HTERT RPE-1 (cell line): ENCODE data around the gene BTK.
"Not testable (repeated sequence)": the region's sequence is repeated elsewhere in the genome, so short reads cannot be mapped to it uniquely, and the experiment has no call there.

Experiments used
- in situ Hi-C: fragments of 300-500 bp; cut with MboI; formaldehyde crosslinking; loops from 4 replicates; pipeline ENCODE4 v1.14.3; 2020; ENCODE audit warnings: low sequenced_read_pairs

The BTK gene

DNA sequence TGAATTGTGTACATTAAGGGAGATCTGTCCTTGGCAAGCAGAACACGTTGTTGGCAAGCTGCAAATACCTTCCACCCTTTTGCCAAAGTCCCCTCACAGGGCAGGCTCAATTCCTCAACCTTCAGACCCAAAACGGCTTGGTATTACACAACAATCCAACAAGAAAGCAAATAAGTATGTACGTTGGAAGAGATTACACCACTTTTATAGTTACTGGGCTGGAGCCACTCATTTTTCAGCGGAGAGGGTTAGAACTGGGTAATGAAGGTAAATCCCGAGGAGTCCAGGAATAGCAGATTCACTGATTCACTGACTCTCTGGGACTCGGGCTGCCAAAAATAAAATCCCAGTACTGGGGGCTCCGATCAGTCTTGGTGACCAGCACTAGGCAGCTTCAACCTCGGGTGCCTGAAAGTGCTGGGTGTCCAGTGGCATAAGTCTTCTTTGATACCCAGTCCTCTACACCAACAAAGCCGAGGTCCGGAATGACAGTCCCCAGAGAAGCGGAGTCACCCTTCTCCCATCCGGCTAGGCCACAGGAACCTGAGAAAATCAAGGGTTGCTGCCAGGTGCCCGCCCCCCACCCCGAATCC is 38.0 kb downstream of the BTK start:
- in situ Hi-C loops: no loop called here

DNA sequence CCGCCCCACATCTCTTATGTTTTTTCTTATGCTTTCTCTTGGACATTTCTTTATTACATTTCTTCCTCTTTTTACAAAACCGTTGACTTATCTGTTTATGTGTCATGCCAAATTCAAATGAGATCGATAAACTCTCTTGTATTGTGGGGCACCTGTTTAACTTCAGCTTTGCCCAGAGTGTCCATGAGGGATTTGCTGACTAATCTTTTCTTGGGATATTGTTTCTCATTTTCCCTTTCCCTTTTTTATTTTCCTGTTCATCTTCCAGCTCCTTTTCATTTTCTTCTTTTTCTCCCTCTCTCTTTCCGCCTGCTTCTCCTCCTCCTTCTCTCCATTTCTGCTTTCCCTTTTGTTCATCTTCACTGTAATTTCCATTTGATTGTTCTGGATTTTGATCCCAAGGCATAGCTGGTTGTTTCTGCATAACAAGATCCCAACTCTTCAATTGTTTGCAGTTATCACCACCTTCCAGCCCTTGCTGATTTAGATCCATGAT is 48.2 kb downstream of the BTK start:
- in situ Hi-C loops: no loop called here

DNA sequence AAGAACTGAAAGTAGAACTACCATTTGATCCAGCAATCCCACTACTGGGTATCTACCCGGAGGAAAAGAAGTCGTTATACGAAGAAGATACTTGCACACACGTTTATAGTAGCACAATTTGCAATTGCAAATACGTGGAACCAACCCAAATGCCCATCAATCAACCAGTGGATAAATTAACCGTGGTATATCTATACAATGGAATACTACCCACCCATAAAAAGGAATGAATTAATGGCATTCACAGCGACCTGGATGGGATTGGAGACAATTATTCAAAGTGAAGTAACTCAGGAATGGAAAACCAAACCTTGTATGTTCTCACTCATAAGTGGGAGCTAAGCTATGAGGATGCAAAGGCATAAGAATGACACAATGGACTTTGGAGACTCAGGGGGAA is 51.7 kb downstream of the BTK start:
- in situ Hi-C loops: not testable (repeated sequence)

DNA sequence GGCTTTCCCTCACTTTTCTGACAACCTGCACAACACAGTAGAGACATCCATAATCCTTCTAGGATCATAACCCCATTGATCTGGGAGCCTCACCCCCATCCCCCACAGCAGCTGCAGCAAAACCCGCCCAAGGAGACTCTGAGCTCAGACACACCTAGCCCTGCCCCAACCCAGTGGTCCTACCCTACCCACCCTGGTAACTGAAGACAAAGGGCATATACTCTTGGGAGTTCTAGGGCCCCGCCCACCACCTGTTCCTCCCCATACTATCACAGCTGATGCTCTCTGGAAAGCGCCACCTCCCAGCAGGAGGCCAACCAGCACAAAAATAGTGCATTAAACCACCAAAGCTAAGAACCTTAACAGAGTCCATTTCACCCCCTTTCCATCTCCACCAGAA is 59.4 kb downstream of the BTK start:
- in situ Hi-C loops: not testable (repeated sequence)

DNA sequence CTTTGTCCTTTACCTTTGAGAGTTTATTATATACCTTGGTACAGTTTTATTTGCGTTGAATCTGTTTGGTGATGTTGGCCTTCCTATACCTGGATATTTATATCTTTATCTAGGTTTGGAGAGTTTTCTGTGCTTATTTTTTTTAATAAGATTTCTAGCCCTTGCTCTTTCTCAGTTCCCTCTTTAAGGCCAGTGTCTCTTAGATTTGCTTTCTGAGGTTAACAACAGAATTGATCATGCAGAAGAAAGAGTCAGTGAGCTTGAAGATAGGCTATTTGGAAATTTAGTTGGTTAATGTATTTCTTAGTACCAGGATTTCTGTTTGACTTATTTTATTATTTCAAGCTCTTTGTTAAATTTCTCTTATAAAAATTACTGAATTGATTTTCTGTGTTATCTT is 82.2 kb downstream of the BTK start:
- in situ Hi-C loops: no loop called here
